GM19397 (cell line): ENCODE results near the gene STX16.

Experiments used
- ATAC-seq: cut with Tn5 transposase; IDR thresholded peaks from one replicate; pipeline ENCODE4 v1.9.1; 2021; ENCODE audit warnings: mild to moderate bottlenecking, moderate library complexity; ENCODE audit not compliant: unreplicated experiment

The STX16 gene, protein sequence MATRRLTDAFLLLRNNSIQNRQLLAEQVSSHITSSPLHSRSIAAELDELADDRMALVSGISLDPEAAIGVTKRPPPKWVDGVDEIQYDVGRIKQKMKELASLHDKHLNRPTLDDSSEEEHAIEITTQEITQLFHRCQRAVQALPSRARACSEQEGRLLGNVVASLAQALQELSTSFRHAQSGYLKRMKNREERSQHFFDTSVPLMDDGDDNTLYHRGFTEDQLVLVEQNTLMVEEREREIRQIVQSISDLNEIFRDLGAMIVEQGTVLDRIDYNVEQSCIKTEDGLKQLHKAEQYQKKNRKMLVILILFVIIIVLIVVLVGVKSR

GRCh38 chr20:58650776-58651558 is at the start of gene STX16:
STX16 (plus strand) TSS chr20:58651283; CDS start chr20:58652007, 724 bp downstream.
- ATAC-seq: peak; percentile 71

DNA sequence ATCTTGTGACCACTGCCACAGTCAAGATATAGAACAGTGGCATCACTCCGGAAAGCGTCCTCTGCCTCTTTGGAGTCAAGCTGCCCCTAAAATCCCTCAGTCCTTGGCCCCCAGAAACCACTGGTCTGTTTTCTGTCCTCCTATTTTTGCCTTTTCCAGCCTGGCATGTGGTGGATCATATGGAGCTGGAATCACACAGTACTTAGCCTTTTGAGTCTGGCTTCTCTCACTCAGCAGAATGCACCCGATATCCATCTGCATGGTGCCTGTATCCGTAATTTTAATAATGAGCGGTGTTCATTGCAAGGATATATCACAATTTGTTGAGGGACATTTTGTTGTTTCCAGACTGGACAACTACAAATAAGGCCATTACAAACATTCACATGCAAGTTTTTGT is 49.0 kb upstream of the STX16 start:
- ATAC-seq: no peak

GRCh38 chr20:58603721-58604120 is 47.4 kb upstream of the STX16 start:
- no peak for ATAC-seq

- ATAC-seq: no peak
Measured at GRCh38 chr20:58604128-58604881, 46.8 kb upstream of the STX16 start.

- no peak for ATAC-seq
Measured at GRCh38 chr20:58605292-58606065, 45.6 kb upstream of the STX16 start.

DNA sequence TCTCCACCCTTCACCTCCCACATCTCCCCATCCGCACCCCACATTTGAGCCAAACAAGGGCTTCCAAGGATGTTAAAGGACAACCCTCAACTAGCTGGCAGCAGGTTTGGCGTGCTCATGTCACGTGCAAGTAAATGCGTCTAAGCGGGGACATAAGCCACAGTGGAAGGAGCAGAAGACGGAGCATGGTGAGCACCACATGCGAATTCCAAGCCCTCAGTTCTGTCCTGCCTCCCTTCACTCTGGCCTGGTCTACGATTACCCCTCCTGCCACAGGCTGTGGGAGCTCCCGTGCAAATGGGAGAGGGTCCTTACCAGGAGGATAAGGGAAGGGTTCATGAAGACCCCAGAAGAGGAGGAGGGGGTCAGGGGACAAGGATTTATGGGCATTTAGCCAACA is 44.9 kb upstream of the STX16 start:
- ATAC-seq: no peak

DNA sequence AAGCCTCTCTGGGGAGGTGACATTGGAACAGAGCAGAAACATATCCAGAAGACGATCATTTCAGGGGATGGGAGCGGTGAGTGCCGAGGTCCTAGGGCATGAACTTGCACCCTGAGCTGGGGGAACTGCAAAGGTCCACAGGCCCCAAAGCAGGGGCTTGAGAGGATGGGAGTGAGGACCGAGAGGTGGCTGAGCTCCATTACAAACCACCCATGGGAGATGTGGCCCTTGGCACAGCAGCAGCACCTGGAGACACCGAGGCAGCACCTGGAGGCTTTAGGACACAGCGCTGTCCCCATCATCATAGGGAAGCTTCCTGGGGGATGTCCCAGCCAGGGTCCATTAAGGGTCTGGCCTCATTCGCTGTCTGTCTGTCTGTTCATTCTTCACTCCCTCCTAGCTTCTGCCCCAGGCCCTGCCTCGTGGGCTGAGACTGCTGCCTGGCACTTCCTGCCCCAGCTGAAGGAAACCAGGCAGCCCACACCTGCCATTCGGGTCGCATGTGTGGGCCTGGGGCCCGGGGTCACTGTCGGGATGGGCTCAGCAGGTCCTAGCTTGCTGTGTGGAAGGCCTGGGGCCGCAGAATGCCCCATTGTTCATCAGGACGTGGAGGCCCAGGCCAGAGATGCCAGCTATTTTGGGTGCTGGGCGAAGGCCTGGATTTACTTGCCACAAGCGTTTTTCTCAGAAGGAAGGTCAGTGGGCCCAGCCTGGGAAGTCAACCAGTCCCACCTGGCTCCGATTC is 42.8 kb upstream of the STX16 start:
- ATAC-seq: no peak

GRCh38 chr20:58609026-58609425 is 42.1 kb upstream of the STX16 start:
- ATAC-seq: no peak

DNA sequence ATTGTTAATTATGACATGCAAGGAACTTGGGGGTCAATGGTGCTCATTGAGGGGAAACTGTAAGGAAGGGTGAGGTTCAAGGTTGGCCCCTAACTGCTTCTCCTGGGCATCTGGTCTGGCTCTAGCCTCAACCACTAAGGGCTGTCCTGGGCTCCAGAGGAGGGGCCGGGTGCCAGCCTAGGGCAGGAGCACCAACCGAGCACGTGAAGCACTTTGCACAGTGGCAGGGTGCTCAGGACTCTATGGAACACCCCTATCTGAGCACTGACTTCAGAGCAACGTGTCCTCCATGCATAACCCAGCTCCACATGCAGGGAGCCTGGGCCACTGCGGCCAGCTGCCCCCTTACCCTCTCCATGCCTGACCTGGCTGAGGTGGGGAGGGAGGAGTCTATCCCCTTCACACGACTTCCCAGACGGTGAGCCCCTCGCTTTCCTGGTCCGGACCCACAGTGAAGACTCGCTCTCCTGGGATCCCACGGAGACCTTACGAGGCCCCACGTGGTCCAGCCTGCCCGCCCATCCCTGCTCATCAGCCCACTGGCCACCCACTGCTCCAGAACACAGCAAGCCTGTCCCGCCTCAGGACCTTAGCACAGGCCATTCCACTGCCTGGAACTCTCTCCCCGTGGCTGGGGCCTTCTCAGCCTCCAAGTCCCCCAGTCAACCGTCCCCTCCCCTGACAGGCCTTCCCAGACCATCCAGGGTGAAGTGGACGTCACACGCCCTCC is 40.8 kb upstream of the STX16 start:
- no peak for ATAC-seq

- ATAC-seq: no peak
Measured at GRCh38 chr20:58610811-58611210, 40.3 kb upstream of the STX16 start.

DNA sequence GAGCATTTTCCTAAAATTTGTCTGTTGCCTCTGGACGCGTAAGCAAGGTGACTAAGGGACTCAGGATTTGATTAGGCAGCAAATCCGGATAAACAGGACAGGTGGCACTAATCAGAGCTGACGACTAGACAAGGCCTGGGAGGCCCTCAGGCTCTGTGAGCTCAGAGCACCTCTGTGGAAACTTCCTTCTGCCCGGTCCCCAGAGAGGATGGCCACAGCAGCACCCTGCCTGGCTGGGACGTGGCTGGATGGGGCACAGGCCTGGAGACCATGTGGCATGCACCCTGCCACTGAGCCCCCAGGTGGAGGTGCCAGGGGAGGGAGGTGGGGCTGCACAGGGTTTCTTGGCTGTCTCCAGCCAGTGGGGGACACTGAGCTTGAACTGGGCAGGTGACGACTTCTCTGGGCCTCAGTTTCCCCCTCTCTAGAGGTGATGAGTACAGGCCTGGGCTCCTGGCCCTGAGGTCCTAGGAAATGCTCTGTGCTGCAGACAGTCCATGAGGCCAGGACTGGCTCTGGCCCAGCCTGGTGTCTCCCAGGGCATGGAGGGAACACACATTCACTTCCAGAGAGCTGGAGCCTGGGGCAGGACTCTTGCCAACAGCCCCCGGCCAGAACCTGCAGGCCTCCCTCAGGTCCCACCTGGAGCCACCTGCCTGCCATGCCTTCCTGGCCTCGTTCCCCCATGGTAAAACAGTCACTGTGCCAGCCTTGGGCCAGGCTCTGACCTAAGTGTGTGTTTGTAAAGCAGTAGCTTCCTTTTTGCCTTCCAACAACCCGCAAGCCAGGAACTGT is 39.6 kb upstream of the STX16 start:
- ATAC-seq: no peak

- no peak for ATAC-seq
Measured at GRCh38 chr20:58612121-58612691, 38.9 kb upstream of the STX16 start.

DNA sequence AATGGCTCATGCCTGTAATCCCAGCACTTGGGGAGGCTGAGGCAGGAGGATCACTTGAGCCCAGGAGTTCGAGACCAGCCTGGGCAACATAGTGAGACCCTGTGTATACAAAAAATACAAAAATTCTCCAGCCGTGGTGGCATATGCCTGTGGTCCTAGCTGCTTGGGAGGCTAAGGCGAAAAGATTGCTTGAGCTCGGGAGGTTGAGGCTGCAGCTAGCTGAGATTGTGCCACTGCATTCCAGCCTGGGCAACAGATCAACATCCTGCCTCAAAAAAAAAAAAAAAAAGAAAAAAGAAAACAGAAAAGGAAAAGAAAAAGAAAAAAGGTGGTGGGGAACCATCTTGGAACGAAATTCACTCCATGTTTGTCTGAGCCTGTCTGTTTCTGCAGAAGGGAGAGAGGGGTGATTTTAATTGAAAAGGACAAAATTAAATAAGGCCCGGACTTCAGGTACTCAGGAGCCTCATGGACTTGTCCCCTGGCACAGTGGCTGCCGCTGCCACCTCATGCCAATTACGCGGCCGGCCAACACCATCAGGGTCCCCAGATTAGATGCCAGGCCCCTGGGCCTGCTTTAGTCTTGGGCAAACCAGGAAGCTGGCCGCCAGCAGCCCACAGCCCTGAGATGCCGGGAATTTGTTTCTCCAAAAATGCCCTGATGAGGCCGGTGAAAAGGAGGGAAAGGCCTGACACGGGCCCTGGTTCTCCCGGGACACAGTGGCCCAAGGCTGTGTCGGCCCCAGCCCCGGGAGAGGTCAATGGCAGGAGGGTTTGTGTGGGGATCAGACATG is 37.8 kb upstream of the STX16 start:
- no peak for ATAC-seq

DNA sequence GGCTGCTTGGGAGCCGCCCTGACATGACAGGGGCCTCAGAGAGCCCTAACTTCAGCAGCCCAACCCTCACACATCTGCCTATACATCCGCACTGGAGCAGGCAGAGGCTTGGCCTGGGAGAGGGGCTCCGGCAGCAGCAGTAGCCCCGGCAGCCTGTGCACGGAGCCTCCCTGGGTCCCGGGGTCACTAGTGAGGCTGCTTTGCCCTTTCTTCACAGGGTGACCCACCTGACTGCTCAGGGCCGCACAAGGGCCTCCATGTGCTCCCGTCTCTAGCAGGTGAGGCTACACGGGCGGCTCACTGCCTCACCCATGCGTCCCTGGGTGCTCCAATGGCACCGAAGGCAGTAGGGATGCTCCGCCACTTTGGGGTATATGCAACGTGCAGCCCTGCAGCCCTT is 36.7 kb upstream of the STX16 start:
- no peak for ATAC-seq

GRCh38 chr20:58614984-58615760 is 35.9 kb upstream of the STX16 start:
- no peak for ATAC-seq

- ATAC-seq: no peak
Measured at GRCh38 chr20:58616411-58616810, 34.7 kb upstream of the STX16 start.

GRCh38 chr20:58617158-58617557 is 33.9 kb upstream of the STX16 start:
- ATAC-seq: no peak
